ENCODE results near the gene DUS4L. TPM values are rescaled to one million over a fixed set of nuclear protein-coding genes. Genes with fewer than 3 reads are reported as not detected.
"Not testable (repeated sequence)": the region's sequence is repeated elsewhere in the genome, so short reads cannot be mapped to it uniquely, and the experiment has no call there.

Gene DUS4L
- total and polyA plus RNA-seq, 12 donors, result 4.2 to 12.7 (median 6.8) TPM

DNA sequence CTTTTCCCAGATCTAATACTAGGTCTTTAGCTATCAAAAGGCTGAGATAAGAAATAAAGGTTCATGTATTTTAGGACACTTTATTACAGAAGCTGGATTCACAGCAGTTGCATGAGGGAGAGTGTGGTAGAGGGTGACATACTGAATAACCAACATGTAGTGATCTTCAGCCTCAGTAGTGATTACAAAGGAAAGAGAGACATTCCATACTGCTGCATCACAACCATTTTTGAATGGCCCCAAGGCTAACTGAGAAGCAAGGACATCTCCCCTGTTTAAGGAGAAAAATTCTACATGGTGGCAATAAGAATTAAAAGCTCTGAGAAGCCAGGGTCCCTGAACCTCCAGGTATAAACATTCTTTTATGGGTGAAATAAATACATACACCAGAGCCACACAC lies 35.3 kb upstream of the DUS4L start:
- TF ChIP-seq CTCF (IDR thresholded peaks at IDR 0.05) (no peak), POLR2A (IDR thresholded peaks at IDR 0.05) (no peak)
- Histone ChIP-seq H3K9me3 (replicated peaks in 1 of 3) (no peaks in the 10 kb centered on the region), H3K27ac (no peak overlapping the region), H3K4me1 (replicated peaks in 1 of 2) (peaks cover 4 to 5% of the 10 kb centered on the region in 2 donors), H3K27me3 (no peaks in the 10 kb centered on the region), H3K4me3 (no peak overlapping the region), H3K36me3 (replicated peaks in 1 of 2) (no peaks in the 10 kb centered on the region)
- DNase-seq, result no peak
- intact Hi-C loops (cut with DNase I), result no loop called here

GRCh38 chr7:107530751-107531150 lies 33.0 kb upstream of the DUS4L start:
- no peaks in the 10 kb centered on the region for H3K9me3 ChIP-seq (replicated peaks in 1 of 3)
- DNase-seq, result no peak
- intact Hi-C loops (cut with DNase I), result no loop called here
- peaks cover 4 to 5% of the 10 kb centered on the region in 2 donors for H3K4me1 ChIP-seq (replicated peaks in 1 of 2)
- H3K4me3 ChIP-seq, result no peak overlapping the region
- TF ChIP-seq POLR2A (IDR thresholded peaks at IDR 0.05), result no peak
- TF ChIP-seq CTCF (IDR thresholded peaks at IDR 0.05), result no peak
- H3K36me3 ChIP-seq (replicated peaks in 1 of 2), result no peaks in the 10 kb centered on the region
- no peaks in the 10 kb centered on the region for H3K27me3 ChIP-seq
- H3K27ac ChIP-seq, result no peak overlapping the region

DNA sequence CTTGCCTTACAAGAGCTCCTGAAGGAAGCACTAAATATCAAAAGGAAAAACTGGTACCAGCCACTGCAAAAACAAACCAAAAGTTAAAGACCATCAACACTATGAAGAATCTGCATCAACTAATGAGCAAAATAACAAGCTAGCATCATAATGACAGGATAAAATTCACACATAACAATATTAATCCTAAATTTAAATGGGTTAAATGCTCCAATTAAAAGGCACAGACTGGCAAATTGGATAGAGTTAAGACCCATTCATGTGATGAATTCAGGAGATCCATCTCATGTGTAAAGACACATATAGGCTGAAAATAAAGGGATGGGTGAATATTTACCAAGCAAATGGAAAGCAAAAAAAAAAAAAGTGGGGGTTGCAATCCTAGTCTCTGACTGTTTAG lies 29.6 kb upstream of the DUS4L start:
- TF ChIP-seq CTCF (IDR thresholded peaks at IDR 0.05), result no peak
- TF ChIP-seq POLR2A (IDR thresholded peaks at IDR 0.05), result no peak
- Histone ChIP-seq H3K27me3 (no peaks in the 10 kb centered on the region), H3K36me3 (replicated peaks in 1 of 2) (no peaks in the 10 kb centered on the region), H3K27ac (no peak overlapping the region), H3K9me3 (replicated peaks in 1 of 3) (no peaks in the 10 kb centered on the region), H3K4me1 (replicated peaks in 1 of 2) (no peaks in the 10 kb centered on the region), H3K4me3 (no peak overlapping the region)
- DNase-seq, result no peak
- intact Hi-C loops (cut with DNase I), result no loop called here

GRCh38 chr7:107537228-107537627 lies 26.5 kb upstream of the DUS4L start:
- H3K36me3 ChIP-seq (replicated peaks in 1 of 2); H3K4me1 ChIP-seq (replicated peaks in 1 of 2); DNase-seq; H3K27me3 ChIP-seq; intact Hi-C loops (cut with DNase I); H3K9me3 ChIP-seq (replicated peaks in 1 of 3); H3K4me3 ChIP-seq; H3K27ac ChIP-seq: not testable (repeated sequence)
- 92 to 98% (median 94%) methylated on average over 4 of the region's 4 CpGs for WGBS, 4 donors

- no peak overlapping the region for H3K27ac ChIP-seq
- H3K4me1 ChIP-seq (replicated peaks in 1 of 2), result no peaks in the 10 kb centered on the region
- no peaks in the 10 kb centered on the region for H3K27me3 ChIP-seq
- no peak for DNase-seq
- no peak overlapping the region for H3K4me3 ChIP-seq
- no peaks in the 10 kb centered on the region for H3K36me3 ChIP-seq (replicated peaks in 1 of 2)
- WGBS, 4 donors, result 52 to 74% (median 66%) methylated on average over 2 of the region's 2 CpGs
- intact Hi-C loops (cut with DNase I), result no loop called here
- TF ChIP-seq CTCF (IDR thresholded peaks at IDR 0.05) (no peak), POLR2A (IDR thresholded peaks at IDR 0.05) (no peak)
- H3K9me3 ChIP-seq (replicated peaks in 1 of 3), result no peaks in the 10 kb centered on the region
Measured at GRCh38 chr7:107538001-107538400, 25.8 kb upstream of the DUS4L start.

Data from adrenal gland (tissue), 12 donors.